Measurements from ENCODE around the gene FSIP1. TPM values are rescaled to one million over a fixed set of nuclear protein-coding genes. Genes with fewer than 3 reads are reported as not detected.
A peak's percentile ranks its signal among the peaks of the same experiment; 100 is the strongest.

The FSIP1 gene
- total and polyA plus RNA-seq, 11 donors: 0.28 to 3.7 (median 0.97) TPM; not detected in 1

- no peak for TF ChIP-seq POLR2A (IDR thresholded peaks at IDR 0.05)
- TF ChIP-seq CTCF (IDR thresholded peaks at IDR 0.05): no peak
- peak overlapping the region; percentile 67 to 95 (median 76) for H3K27ac ChIP-seq
- 59 to 65% (median 60%) methylated on average over 3 of the region's 3 CpGs for WGBS, 4 donors
- H3K27me3 ChIP-seq: no peaks in the 10 kb centered on the region
- peaks cover 3 to 63% (median 45%) of the 10 kb centered on the region in 12 donors for H3K4me1 ChIP-seq
- no peaks in the 10 kb centered on the region for H3K9me3 ChIP-seq
- intact Hi-C loops (cut with DNase I): loop anchor here in 1 of 10 donors (5.0 kb wide), 1 partner anchor 55 kb away; no protein-coding TSS in a partner anchor
- DNase-seq (peak in 1 of 5 donors; percentile 37), ATAC-seq (peak; percentile 8 to 46 (median 24))
- H3K36me3 ChIP-seq: no peaks in the 10 kb centered on the region
- H3K4me3 ChIP-seq: no peak overlapping the region
These were observed 155.0 kb downstream of the FSIP1 start for GRCh38 chr15:39627451-39628143.

- Histone ChIP-seq H3K27ac (peak overlapping the region in 11 of 12 donors; percentile 19 to 95 (median 64)), H3K4me1 (peaks cover 3 to 73% (median 49%) of the 10 kb centered on the region in 12 donors), H3K9me3 (no peaks in the 10 kb centered on the region), H3K27me3 (no peaks in the 10 kb centered on the region), H3K36me3 (no peaks in the 10 kb centered on the region), H3K4me3 (no peak overlapping the region)
- intact Hi-C loops (cut with DNase I): loop anchor here in 1 of 10 donors (5.0 kb wide), 1 partner anchor 56 kb away; no protein-coding TSS in a partner anchor
- ATAC-seq: peak in 2 of 4 donors; percentile 40 to 52
- no peak for DNase-seq
- no peak for TF ChIP-seq POLR2A (IDR thresholded peaks at IDR 0.05)
- TF ChIP-seq CTCF (IDR thresholded peaks at IDR 0.05): no peak
These were observed 156.8 kb downstream of the FSIP1 start for GRCh38 chr15:39625856-39626255.

GRCh38 chr15:39625451-39625850 is 157.2 kb downstream of the FSIP1 start:
- intact Hi-C loops (cut with DNase I): loop anchor here in 1 of 10 donors (5.0 kb wide), 1 partner anchor 57 kb away; no protein-coding TSS in a partner anchor

More at GRCh38 chr15:39625451-39625850, 157.2 kb downstream of the FSIP1 start:
- DNase-seq (no peak), ATAC-seq (peak in 2 of 4 donors; percentile 1)
- 43 to 48% (median 45%) methylated on average over 4 of the region's 4 CpGs for WGBS, 4 donors
- Histone ChIP-seq H3K27me3 (no peaks in the 10 kb centered on the region), H3K27ac (peak overlapping the region; percentile 19 to 95 (median 62)), H3K36me3 (no peaks in the 10 kb centered on the region), H3K9me3 (no peaks in the 10 kb centered on the region), H3K4me3 (no peak overlapping the region), H3K4me1 (peaks cover 3 to 73% (median 49%) of the 10 kb centered on the region in 12 donors)
- TF ChIP-seq CTCF (IDR thresholded peaks at IDR 0.05): no peak
- TF ChIP-seq POLR2A (IDR thresholded peaks at IDR 0.05): no peak
